HCT116 (cell line): Measurements from ENCODE around the gene CNNM4. TPM values are rescaled to one million over a fixed set of nuclear protein-coding genes. Genes with fewer than 3 reads are reported as not detected.

Source experiments
- ATAC-seq: fragments of 200-7000 bp; cut with Tn5 transposase; 2 replicates; pipeline ENCODE4 v1.9.1; 2020; ENCODE audit warnings: mild to moderate bottlenecking, moderate library complexity
- BruUV-seq: library from RNA; stranded (reverse); fragments of 400-500 nt; replicated peaks from 2 replicates; lab custom pipeline; 2021; lab: Mats Ljungman, UMichigan
- CTCF ChIA-PET: fragments of 300-600 bp; sonication (Branson Sonifier 250); formaldehyde crosslinking; loops from one replicate; lab custom pipeline; 2021; ENCODE audit warnings: antibody characterized with exemption; lab: Charles Lee
- POLR2A ChIA-PET: fragments of 300-600, 350-600 bp; sonication (Branson Sonifier 250); formaldehyde crosslinking; loops from one replicate; lab custom pipeline; 2021; ENCODE audit warnings: antibody characterized with exemption; lab: Charles Lee
- RAD21 ChIA-PET, 2 experiments: fragments of 300-600 bp; sonication (Branson Sonifier 250); formaldehyde crosslinking; loops; one replicate each; lab custom pipeline; 2023; ENCODE audit warnings: low total read pairs in 2 of 2; ENCODE audit not compliant: uncharacterized antibody in 2 of 2, unreplicated experiment in 2 of 2, low non-redundant PET in 1 of 2; lab: Charles Lee
- DNase-seq: peaks from one replicate; pipeline ENCODE4 v3.0.0-alpha.2; 2010; ENCODE audit warnings: low read depth, low spot score
- H2AFZ ChIP-seq: fragments of 200-600 bp; shearing (Covaris generic), sonication (generic); 2 replicates; pipeline ENCODE4 v1.6.1; 2017; ENCODE audit warnings: low read depth, mixed run types, mixed read lengths, antibody characterized with exemption, low read length; ENCODE audit not compliant: poor library complexity, severe bottlenecking
- H3K27ac ChIP-seq: 2 replicates; pipeline ENCODE4 v1.5.1; 2012; ENCODE audit warnings: low read depth, low read length
- H3K27me3 ChIP-seq: fragments of 200-600 bp; sonication (generic); 2 replicates; pipeline ENCODE4 v1.6.1; 2016; ENCODE audit warnings: mixed run types, low read length, mixed read lengths; ENCODE audit not compliant: insufficient read depth
- H3K36me3 ChIP-seq, 2 experiments: fragments of 200-500 bp in 1 of 2; fragments of 200-600 bp in 1 of 2; sonication (Bioruptor generic) in 1 of 2; sonication (generic) in 1 of 2; 2 replicates each; pipeline versions ENCODE4 v1.5.1 to v1.6.1; 2014 to 2016; ENCODE audit warnings: low read length in 2 of 2, inconsistent platforms in 1 of 2, mixed read lengths in 1 of 2, mixed run types in 1 of 2; ENCODE audit not compliant: insufficient read depth in 2 of 2, control insufficient read depth in 1 of 2
- H3K4me1 ChIP-seq, 2 experiments: fragments of 200-600 bp in 1 of 2; sonication (generic) in 1 of 2; 2 replicates each; pipeline versions ENCODE4 v1.5.1 to v1.6.1; 2012 to 2017; ENCODE audit warnings: low read length in 2 of 2, inconsistent platforms in 1 of 2, mild to moderate bottlenecking in 1 of 2, mixed read lengths in 1 of 2, mixed run types in 1 of 2, moderate library complexity in 1 of 2; ENCODE audit not compliant: insufficient read depth in 2 of 2, control insufficient read depth in 1 of 2
- H3K4me2 ChIP-seq: fragments of 200-600 bp; sonication (generic); 2 replicates; pipeline ENCODE4 v1.6.1; 2017; ENCODE audit warnings: mixed run types, low read length, mixed read lengths
- H3K4me3 ChIP-seq, 2 experiments: fragments of 200-600 bp in 1 of 2; sonication (generic) in 1 of 2; replicated peaks in 1 of 2; 2 replicates each; pipeline ENCODE4 v1.5.1; 2011 to 2016; ENCODE audit warnings: low read length in 2 of 2, control low read depth in 1 of 2, low read depth in 1 of 2, mild to moderate bottlenecking in 1 of 2, mixed read lengths in 1 of 2, mixed run types in 1 of 2
- H3K79me2 ChIP-seq: fragments of 200-600 bp; sonication (generic); 2 replicates; pipeline ENCODE4 v1.6.1; 2017; ENCODE audit warnings: mild to moderate bottlenecking, mixed run types, low read length, moderate library complexity, mixed read lengths; ENCODE audit not compliant: insufficient read depth
- H3K9ac ChIP-seq: fragments of 200-600 bp; sonication (generic); 2 replicates; pipeline ENCODE4 v1.6.1; 2016; ENCODE audit warnings: low read length, mixed read lengths
- H3K9me2 ChIP-seq: fragments of 200-600 bp; sonication (generic), shearing (Covaris generic); 2 replicates; pipeline ENCODE4 v1.6.1; 2017; ENCODE audit warnings: mixed run types, mild to moderate bottlenecking, moderate library complexity; ENCODE audit not compliant: insufficient read depth
- H3K9me3 ChIP-seq, 2 experiments: fragments of 200-500 bp in 1 of 2; fragments of 200-600 bp in 1 of 2; sonication (Bioruptor generic) in 1 of 2; sonication (generic) in 1 of 2; 2 replicates each; pipeline ENCODE4 v1.6.1; 2014 to 2017; ENCODE audit warnings: low read length in 2 of 2, mixed read lengths in 2 of 2, inconsistent platforms in 1 of 2, low read depth in 1 of 2, mild to moderate bottlenecking in 1 of 2, mixed run types in 1 of 2, moderate library complexity in 1 of 2; ENCODE audit not compliant: control insufficient read depth in 1 of 2, insufficient read depth in 1 of 2
- H4K20me1 ChIP-seq: fragments of 200-600 bp; sonication (generic), shearing (Covaris generic); 2 replicates; pipeline ENCODE4 v1.6.1; 2017; ENCODE audit warnings: mixed run types, mild to moderate bottlenecking, moderate library complexity; ENCODE audit not compliant: insufficient read depth
- CEBPB ChIP-seq: IDR thresholded peaks from 2 replicates; pipeline ENCODE4 v1.6.1; 2012; ENCODE audit warnings: low read depth
- EGR1 ChIP-seq: IDR thresholded peaks from 2 replicates; pipeline ENCODE4 v1.6.1; 2012; ENCODE audit warnings: low read depth
- EZH2 ChIP-seq: fragments of 200-600 bp; sonication (generic); IDR thresholded peaks from 2 replicates; pipeline ENCODE4 v1.6.1; 2017; ENCODE audit warnings: antibody characterized with exemption, mixed run types
- EZH2phosphoT487 ChIP-seq: fragments of 200-600 bp; IDR thresholded peaks from 2 replicates; pipeline ENCODE4 v1.6.1; 2018; ENCODE audit warnings: antibody characterized with exemption, borderline replicate concordance
- JUND ChIP-seq: IDR thresholded peaks from 2 replicates; pipeline ENCODE4 v1.6.1; 2012
- RAD21 ChIP-seq: IDR thresholded peaks from 2 replicates; pipeline ENCODE4 v1.6.1; 2012; ENCODE audit warnings: low read depth, mild to moderate bottlenecking
- SIN3A ChIP-seq: IDR thresholded peaks from 2 replicates; pipeline ENCODE4 v1.6.1; 2012; ENCODE audit warnings: low read depth
- SP1 ChIP-seq: IDR thresholded peaks from 2 replicates; pipeline ENCODE4 v1.6.1; 2012; ENCODE audit warnings: low read depth
- TCF7L2 ChIP-seq: IDR thresholded peaks from 2 replicates; pipeline ENCODE4 v1.7.0; 2011; ENCODE audit warnings: borderline replicate concordance, inconsistent platforms; ENCODE audit not compliant: insufficient read depth, insufficient read length; ENCODE audit errors: extremely low read depth
- YY1 ChIP-seq: IDR thresholded peaks from 2 replicates; pipeline ENCODE4 v1.6.1; 2011; ENCODE audit warnings: low read length, low read depth, moderate library complexity, mild to moderate bottlenecking; ENCODE audit not compliant: insufficient replicate concordance; ENCODE audit errors: extremely low read depth
- ZFX ChIP-seq: fragments of 450-650 bp; IDR thresholded peaks from 2 replicates; pipeline ENCODE4 v1.6.1; 2017
- intact Hi-C: fragments of 100-400 bp; cut with micrococcal nuclease; formaldehyde crosslinking; loops from 2 replicates; pipeline ENCODE4 v1.10.0; 2022
- total RNA-seq: library from RNA; stranded (reverse); gene quantifications from one replicate; pipeline ENCODE4 v1.2.1, GENCODE V29; 2021; ENCODE audit not compliant: unreplicated experiment
- TF ChIP-seq, protein P1 (sequence below): IDR thresholded peaks from 2 replicates; pipeline ENCODE4 v1.6.1; 2011; ENCODE audit warnings: mild to moderate bottlenecking, low read length, moderate library complexity; ENCODE audit not compliant: insufficient replicate concordance; ENCODE audit errors: extremely low read depth
- TF ChIP-seq, protein P2 (sequence below): IDR thresholded peaks from 2 replicates; pipeline ENCODE4 v1.6.1; 2012; ENCODE audit warnings: low read depth
- TF ChIP-seq, protein P3 (sequence below): IDR thresholded peaks from 2 replicates; pipeline ENCODE4 v1.6.1; 2012

Gene CNNM4
- total RNA-seq, 1 experiment from 2014 or later = 7.9 TPM

DNA sequence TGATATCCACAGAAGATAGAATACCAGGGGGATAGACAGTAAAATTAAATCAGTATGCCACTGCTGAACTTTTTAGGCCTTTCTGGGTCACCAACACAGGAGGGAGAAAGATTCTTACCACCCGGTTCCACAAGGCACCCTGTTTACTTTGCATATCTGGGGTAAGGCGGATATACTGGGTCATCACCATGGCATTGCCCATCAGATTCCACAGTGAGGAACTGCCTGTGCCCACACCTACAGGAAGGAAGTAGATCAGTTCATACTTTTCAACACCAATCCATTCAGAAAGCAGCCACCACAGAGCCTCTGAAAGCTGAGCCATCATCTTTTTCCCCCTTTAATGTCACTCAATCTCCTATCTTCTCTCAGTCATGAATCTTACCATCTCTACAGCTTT lies 22.9 kb upstream of the CNNM4 start (continued):
- TF ChIP-seq, protein P1, sequence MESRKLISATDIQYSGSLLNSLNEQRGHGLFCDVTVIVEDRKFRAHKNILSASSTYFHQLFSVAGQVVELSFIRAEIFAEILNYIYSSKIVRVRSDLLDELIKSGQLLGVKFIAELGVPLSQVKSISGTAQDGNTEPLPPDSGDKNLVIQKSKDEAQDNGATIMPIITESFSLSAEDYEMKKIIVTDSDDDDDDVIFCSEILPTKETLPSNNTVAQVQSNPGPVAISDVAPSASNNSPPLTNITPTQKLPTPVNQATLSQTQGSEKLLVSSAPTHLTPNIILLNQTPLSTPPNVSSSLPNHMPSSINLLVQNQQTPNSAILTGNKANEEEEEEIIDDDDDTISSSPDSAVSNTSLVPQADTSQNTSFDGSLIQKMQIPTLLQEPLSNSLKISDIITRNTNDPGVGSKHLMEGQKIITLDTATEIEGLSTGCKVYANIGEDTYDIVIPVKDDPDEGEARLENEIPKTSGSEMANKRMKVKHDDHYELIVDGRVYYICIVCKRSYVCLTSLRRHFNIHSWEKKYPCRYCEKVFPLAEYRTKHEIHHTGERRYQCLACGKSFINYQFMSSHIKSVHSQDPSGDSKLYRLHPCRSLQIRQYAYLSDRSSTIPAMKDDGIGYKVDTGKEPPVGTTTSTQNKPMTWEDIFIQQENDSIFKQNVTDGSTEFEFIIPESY = no peak
- TF ChIP-seq JUND (no peak), EZH2phosphoT487 (no peak)

DNA sequence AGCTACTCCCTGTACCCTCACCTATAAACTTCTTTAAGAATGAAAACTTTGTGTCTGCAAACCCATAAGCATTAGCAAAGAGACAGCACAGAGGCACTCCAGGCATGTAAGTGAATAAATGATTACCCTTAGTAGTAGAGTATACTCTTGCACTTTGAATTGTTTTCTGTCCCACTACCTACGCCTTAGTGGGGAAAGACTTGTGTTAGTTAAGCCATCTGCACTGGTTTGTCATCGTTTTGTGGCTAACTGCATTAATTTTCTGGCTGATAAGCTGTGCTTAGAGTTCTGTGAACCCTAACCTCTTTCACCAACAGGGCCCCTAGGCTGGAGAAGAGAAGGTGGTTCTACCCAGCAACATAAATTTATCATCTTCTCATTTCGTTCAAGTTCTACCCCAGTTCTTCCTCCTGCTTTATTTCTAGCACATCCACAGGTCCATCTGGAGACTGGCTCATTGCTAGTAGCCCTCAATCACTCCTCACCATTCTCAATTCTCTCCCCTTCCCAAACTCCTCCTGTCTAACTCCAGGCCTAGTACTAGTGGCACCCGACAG lies 21.5 kb upstream of the CNNM4 start:
- Histone ChIP-seq H3K4me2 (peak overlapping the region; percentile 90), H3K79me2 (peaks cover 27% of the 10 kb centered on the region), H3K4me1 (peaks cover 2 to 9% of the 10 kb centered on the region in 2 experiments; a peak in 3 of 4 replicates), H3K27me3 (no peaks in the 10 kb centered on the region), H4K20me1 (0 out of 2 replicates have a peak, but pooled peaks cover 5% of the 10 kb centered on the region), H3K4me3 (peak overlapping the region; percentile 91 to 95), H3K9ac (peak overlapping the region; percentile 78), H2AFZ (no peak overlapping the region), H3K27ac (peak overlapping the region; percentile 41)
- CTCF ChIA-PET = no interaction called here
- ATAC-seq = no peak
- intact Hi-C loops = no loop called here
- BruUV-seq = TSS peak; percentile 73
- RAD21 ChIA-PET = no interaction called here
- TF ChIP-seq, protein P2, sequence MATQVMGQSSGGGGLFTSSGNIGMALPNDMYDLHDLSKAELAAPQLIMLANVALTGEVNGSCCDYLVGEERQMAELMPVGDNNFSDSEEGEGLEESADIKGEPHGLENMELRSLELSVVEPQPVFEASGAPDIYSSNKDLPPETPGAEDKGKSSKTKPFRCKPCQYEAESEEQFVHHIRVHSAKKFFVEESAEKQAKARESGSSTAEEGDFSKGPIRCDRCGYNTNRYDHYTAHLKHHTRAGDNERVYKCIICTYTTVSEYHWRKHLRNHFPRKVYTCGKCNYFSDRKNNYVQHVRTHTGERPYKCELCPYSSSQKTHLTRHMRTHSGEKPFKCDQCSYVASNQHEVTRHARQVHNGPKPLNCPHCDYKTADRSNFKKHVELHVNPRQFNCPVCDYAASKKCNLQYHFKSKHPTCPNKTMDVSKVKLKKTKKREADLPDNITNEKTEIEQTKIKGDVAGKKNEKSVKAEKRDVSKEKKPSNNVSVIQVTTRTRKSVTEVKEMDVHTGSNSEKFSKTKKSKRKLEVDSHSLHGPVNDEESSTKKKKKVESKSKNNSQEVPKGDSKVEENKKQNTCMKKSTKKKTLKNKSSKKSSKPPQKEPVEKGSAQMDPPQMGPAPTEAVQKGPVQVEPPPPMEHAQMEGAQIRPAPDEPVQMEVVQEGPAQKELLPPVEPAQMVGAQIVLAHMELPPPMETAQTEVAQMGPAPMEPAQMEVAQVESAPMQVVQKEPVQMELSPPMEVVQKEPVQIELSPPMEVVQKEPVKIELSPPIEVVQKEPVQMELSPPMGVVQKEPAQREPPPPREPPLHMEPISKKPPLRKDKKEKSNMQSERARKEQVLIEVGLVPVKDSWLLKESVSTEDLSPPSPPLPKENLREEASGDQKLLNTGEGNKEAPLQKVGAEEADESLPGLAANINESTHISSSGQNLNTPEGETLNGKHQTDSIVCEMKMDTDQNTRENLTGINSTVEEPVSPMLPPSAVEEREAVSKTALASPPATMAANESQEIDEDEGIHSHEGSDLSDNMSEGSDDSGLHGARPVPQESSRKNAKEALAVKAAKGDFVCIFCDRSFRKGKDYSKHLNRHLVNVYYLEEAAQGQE = no peak
- no peak for TF ChIP-seq SP1
- no peak for TF ChIP-seq JUND
- no peak for TF ChIP-seq YY1
- no peak for TF ChIP-seq RAD21
- TF ChIP-seq CEBPB = no peak
- TF ChIP-seq EZH2 = no peak
- TF ChIP-seq, protein P3, sequence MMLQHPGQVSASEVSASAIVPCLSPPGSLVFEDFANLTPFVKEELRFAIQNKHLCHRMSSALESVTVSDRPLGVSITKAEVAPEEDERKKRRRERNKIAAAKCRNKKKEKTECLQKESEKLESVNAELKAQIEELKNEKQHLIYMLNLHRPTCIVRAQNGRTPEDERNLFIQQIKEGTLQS = no peak
- TF ChIP-seq EGR1 = no peak
- no peak for TF ChIP-seq ZFX
- no peak for TF ChIP-seq SIN3A
- TF ChIP-seq TCF7L2 = no peak
- TF ChIP-seq, all 23 proteins: peak for 0
- H3K9me2 ChIP-seq = no peaks in the 10 kb centered on the region
- H3K9me3 ChIP-seq = no peaks in the 10 kb centered on the region
- POLR2A ChIA-PET = no interaction called here
- DNase-seq = no peak
- peaks cover 8 to 18% of the 10 kb centered on the region in 2 experiments; a peak in 2 of 4 replicates for H3K36me3 ChIP-seq
